GM18873 (cell line): ENCODE data around the gene SULT2A1.
"Not testable (repeated sequence)": the region's sequence is repeated elsewhere in the genome, so short reads cannot be mapped to it uniquely, and the experiment has no call there.

ENCODE experiments used
- ATAC-seq: cut with Tn5 transposase; IDR thresholded peaks from one replicate; pipeline ENCODE4 v1.9.1; 2021; ENCODE audit warnings: mild to moderate bottlenecking, moderate library complexity, moderate number of reproducible peaks; ENCODE audit not compliant: unreplicated experiment, low FRiP score

The SULT2A1 gene

DNA sequence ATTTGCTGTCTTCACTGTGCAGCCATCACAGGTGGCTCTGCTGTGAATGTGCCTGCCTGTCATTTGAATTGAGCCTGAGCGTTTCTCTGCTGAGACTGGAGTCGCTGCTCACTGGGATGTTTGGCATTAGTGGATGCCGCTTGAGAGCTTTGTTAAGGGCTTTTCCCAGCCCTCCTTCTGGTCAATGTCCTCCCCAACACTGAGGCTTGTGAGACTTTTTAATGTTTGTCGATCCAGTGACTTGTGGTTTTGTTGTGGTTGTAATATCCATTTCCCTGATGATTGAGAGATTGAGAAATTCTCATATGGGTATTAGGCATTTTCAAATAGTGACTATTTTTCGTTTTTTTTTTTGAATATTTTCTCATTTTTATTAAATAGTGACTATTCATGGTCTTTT is 24.5 kb downstream of the SULT2A1 start:
- no peak for ATAC-seq

DNA sequence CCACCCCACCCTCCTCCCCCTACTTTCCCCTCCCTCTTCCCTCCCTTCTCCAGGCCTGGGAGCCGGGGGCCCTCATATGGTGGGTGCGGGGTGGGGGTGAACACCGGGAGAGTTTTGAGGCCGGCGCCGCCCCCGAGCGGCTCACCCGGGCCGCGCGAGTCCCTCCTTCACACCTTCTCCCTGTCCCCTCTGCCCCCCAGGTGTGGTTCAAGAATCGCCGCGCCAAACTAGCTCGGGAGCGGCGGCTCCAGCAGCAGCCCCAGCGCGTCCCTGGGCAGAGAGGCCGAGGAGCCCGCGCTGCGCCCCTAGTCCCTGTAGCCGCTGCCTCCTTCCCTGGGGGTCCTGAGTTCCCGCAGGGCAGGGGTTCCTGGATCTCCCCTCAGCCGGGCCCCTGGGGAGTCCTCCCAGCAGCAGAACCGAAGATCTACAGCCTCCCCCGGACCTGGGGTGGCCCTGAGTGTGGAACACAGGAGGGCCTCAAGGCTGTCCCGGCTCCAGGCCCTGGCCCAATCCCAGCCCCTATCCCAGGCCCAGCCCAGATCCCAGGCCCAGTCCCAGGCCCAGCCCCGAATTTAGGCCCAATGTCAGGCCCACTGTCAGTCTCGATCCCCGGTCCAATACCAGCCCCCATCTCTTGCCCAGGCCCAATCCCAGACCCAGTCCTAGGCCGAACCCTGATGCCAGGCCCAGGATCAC is 25.4 kb downstream of the SULT2A1 start:
- no peak for ATAC-seq

DNA sequence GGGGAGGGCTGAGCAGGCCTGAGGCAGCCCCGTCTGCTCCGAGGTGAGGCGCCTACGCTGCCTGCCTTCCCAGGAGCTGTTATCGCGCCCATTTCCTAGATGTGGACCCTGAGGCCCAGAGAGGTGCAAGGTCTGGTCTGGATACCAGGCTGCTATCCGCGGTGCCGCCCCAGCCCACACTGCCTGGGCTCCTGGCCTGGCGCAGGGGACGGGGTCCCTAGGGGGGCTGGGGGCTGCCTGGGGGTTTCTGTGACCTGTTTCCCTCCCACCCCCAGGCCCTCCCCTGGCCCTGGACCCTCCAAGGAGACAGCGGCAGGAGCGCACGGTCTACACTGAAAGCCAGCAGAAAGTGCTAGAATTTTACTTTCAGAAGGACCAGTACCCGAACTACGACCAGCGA is 26.3 kb downstream of the SULT2A1 start:
- not testable (repeated sequence) for ATAC-seq

DNA sequence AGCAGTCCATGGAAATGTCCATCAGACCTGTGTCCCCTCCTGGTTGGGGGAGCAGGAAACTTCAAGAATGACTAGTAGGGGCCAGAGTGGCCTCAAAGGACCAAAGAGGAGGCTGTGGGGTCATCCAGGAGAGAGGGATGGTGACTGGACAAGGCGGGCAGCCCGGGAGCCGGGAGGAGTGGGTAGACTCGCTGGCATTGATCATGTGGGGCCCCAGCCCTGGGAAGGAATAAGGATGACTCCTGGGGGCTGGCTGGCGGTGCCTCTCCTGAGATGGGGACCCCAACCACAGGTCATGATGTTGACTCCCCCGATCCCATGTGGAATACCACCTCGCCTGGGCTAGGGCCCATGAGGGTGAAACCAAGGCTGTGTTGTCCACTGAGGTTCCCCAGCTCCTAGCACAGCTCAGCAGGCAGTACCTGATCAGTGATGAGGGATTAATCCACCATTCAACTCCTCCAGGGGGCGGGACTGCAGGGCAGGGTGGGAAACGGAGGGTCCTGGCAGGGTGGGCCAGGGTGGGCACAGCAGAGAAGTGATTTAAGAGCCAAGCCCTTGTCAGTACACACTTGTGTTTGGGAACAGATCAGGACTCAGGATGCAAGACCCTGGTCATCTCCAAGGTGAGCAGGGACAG is 27.3 kb downstream of the SULT2A1 start, which contains the start of gene TPRX2:
Gene TPRX2 (plus strand): TSS at position 590 of the 640 bp plus-strand sequence. CDS start 12 bp downstream, at position 602.
- not testable (repeated sequence) for ATAC-seq

DNA sequence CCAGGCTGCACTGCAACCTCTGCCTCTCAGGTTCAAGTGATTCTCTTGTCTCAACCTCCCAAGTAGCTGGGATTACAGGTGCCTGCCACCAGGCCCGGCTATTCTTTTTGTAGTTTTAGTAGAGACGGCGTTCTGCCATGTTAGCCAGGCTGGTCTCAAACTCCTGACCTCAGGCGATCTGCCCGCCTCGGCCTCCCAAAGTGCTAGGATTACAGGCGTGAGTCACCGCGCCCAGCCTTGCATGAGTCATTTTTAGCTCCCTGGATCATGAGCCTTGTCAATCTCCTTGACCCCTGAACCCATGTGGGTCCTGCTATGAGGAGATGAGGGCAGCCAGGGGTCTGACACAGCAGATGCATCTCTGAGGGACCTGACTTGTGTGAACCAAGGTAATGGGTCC is 27.9 kb downstream of the SULT2A1 start:
- ATAC-seq, result not testable (repeated sequence)

DNA sequence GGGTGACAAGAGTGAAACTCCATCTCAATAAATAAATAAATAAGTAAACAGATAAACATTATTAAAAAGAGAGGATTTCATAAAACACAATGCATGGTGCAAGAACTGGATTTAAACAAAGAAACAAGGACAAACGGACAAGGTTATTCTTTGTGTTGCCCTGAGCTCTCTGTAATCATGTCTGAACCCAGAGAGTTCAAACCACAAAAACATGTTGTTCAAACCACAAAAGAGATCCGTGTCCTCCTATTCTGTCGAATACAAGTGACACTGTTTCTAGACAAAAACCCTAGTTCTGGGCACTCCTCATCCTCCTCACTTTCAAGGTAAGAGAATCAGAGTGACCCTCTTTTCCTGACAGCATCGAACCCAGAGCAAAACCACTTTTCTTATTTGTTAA is 31.7 kb downstream of the SULT2A1 start:
- ATAC-seq, result no peak

DNA sequence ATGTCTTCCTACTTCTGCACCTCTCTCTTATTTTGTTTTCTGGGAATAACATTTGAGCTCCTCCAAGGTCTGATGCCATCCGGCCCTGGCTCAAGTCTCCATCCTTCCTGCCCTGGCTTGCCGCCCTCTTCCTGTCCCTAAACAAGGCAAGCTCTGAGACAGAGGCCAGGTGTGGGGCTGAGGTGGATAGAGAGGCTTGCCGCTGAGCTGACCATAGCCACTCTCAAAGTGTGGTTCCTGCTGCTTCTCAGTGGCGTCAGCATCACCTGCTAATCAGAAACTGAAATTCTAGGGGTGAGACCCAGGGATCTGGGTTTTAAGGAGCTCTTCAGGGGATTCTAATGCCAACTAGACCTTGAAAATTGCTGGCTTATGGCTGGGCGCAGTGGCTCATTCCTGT is 33.1 kb downstream of the SULT2A1 start:
- ATAC-seq, result no peak

DNA sequence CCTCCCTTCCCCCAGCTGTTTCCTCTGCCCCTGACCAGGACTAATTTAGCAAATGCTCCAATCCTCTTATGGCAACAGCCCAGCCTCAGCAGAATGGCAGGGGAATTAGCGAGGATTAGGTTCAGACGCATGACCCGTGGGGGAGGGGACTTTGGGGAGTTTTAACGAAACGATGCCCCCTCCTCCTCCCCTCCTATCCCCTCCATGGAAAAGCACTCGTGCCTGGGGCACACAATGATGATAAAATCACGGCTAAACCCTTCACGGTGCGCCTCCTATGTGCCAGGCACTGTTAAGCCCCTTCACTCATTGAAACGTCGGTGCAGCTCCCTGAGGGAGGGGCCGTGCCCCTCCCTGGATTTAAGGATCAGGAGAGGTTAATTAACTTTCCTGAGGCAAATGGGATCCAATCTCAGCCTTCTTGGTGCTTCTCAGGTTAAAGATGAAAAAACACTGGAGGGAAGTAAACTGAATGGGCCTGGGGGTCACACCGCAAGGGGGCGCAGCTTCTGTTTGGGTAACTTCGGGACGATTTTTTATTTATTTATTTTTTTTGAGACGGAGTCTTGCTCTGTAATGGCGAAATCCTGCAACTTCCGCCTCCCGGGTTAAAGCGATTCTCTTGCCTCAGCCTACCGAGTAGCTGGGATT is 37.2 kb downstream of the SULT2A1 start:
- no peak for ATAC-seq

DNA sequence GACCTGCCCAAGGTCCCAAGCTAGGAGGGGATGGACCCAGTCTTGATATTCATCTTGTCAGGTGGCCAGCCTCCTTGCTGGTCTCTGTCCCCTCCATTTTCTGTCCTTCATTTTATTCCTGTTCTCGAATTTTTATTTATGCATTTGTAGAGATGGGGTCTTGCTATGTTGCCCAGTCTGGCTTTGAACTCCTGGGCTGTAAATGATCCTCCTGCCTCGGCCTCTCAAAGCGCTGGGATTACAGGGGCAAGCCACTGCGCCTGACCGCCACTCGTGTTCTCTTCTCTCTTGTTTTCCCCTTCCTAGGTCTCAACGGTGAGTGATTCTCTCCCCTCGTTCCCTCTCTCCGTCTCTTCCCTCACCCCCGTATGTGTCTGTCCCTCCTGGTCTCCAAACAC is 37.7 kb downstream of the SULT2A1 start:
- no peak for ATAC-seq

DNA sequence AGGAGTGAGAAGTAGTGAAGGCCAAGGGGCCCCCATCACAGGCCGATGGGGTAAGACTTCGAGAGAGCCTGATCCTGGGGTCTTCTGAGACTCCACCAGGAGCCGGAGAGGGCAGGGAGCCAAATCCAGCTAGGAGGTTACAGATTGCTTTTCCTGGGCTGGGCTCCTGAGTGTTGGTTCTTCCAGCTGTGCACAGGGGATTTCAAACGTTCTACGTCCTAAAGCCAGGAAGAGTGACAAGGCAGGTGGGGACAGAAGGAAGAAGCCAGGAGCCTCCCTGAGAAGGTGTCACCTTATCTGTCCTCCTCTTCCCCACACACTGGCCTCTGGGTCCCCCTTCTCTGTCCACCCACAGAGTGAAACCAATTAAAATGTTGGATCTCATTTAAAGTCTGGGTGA is 43.2 kb downstream of the SULT2A1 start:
- no peak for ATAC-seq

DNA sequence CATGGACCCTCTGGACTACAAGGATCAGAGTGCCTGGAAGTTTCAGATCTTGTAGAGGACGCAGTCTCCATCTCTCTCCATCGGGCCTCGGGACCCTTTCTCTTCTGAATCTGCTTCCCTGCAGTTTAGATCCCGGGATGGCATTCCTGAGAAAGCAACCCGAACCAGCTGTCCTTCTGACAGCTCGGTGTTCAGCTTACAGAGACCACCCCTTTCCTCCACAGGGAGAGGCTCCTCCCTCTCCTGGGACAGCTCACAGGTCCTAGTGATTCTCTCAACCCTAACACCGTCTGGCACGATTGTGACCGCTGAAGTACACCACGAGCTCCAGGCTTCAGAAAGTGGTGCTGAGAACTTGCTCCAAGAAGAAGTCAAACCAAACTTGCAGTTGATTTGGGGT is 46.2 kb downstream of the SULT2A1 start:
- no peak for ATAC-seq

DNA sequence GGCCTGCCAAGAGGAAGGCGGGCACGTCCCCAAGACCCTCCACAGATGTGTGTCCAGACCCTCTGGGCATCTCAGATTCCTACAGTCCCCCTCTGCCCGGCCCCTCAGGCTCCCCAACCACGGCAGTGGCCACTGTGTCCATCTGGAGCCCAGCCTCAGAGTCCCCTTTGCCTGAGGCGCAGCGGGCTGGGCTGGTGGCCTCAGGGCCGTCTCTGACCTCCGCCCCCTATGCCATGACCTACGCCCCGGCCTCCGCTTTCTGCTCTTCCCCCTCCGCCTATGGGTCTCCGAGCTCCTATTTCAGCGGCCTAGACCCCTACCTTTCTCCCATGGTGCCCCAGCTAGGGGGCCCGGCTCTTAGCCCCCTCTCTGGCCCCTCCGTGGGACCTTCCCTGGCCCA is 46.7 kb downstream of the SULT2A1 start:
- ATAC-seq, result no peak

DNA sequence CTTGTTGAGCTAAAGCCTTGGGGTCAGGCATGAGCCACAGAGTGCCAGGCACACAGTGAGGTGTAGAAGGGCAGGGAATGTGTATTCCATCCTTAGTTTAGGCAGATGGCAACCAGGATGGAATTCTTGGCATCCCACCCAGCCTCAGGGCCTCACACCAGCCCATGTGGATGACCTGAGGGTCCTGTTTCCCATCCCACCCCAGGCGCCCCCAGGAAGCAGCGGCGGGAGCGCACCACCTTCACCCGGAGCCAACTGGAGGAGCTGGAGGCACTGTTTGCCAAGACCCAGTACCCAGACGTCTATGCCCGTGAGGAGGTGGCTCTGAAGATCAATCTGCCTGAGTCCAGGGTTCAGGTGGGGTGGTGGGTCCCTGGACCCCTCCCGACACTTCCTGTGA is 50.1 kb downstream of the SULT2A1 start:
- no peak for ATAC-seq

DNA sequence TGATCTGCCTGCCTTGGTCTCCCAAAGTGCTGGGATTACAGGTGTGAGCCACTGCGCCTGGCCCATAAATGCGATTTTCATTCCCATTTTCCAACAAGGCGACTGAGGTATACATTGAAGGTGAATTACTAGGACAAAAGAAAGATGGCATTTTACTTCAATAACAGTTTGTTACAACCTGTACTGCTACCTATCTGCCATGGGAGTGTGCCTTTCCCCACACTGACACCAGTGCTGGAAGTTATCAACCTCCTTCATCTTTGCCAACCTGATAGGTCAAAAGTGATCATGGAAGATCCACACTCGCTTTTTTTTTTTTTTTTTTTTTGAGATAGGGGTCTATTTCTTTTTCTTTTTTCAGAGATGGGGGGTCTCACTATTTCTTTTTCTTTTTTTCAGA is 53.4 kb downstream of the SULT2A1 start:
- ATAC-seq, result no peak

DNA sequence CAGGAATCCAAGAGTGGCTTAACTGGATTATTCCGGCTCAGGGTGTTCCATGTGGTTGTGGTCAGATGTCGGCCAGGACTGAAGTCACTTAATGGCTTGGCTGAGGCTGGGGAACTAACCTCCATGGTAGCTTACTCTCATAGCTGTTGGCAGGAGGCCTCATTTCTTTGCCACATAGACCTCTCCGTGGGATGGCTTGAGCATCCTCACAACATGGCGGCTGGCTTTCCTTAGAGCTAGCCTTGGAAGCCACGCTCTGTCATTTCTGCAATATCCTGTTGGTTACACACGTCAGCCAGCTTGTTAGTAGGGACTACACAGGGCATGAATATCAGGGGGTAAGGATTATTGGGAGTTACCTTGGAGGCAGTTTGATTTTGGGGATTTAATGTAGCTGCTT is 59.3 kb downstream of the SULT2A1 start:
- no peak for ATAC-seq

DNA sequence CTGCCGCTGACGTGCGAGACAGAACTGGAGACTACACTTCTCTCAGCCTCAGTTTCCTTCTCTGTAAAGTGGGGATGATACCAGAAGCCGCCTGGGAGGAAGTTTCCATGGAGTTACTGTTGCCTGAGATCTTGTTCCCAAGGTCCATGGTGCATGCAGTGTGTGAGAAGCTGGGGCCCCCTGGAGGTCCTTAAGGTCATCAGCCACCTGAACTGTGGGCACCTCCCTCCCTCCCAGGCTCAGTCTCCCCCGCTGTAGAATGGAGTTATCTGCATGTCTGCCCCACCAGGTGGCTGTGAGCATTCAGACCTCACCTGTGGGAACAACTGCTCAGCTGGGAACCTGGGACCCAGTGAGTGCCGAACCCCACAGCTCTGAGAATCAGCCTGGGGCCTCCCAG is 61.7 kb downstream of the SULT2A1 start:
- no peak for ATAC-seq

DNA sequence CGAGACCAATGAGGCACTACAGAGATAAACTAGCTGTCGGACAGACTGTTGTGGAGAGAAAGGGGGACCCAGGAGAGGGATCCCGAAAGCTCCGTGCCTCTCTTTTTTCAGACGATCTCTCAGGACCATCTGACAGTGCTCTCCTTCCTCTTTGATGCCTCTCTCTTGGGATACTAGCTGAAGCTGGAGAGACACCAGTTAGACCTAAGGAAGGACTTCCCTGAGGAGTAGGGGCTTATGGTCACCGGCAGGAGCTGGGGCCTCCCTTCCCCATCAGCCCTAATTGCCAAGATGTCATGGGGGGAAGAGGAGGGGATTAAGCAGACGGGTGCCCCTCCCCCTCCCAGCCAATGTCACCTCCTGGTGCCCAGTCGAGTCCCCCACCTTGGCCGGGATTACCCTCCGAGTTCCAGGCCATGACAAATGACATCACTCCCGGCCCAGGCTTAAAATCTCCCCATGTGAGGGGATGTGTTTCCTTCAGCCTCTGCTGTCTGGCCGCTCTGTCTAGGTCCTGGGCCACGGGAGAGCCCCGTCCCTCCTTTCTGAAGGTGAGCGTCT is 64.6 kb downstream of the SULT2A1 start, which contains the start of gene CRX:
Gene CRX (plus strand): TSS at position 478 of the 561 bp plus-strand sequence. CDS start 12,507 bp downstream, outside the sequence.
- no peak for ATAC-seq
